ENCODE results near the gene CEP170B.
"Not testable (repeated sequence)": the region's sequence is repeated elsewhere in the genome, so short reads cannot be mapped to it uniquely, and the experiment has no call there.

Gene CEP170B

DNA sequence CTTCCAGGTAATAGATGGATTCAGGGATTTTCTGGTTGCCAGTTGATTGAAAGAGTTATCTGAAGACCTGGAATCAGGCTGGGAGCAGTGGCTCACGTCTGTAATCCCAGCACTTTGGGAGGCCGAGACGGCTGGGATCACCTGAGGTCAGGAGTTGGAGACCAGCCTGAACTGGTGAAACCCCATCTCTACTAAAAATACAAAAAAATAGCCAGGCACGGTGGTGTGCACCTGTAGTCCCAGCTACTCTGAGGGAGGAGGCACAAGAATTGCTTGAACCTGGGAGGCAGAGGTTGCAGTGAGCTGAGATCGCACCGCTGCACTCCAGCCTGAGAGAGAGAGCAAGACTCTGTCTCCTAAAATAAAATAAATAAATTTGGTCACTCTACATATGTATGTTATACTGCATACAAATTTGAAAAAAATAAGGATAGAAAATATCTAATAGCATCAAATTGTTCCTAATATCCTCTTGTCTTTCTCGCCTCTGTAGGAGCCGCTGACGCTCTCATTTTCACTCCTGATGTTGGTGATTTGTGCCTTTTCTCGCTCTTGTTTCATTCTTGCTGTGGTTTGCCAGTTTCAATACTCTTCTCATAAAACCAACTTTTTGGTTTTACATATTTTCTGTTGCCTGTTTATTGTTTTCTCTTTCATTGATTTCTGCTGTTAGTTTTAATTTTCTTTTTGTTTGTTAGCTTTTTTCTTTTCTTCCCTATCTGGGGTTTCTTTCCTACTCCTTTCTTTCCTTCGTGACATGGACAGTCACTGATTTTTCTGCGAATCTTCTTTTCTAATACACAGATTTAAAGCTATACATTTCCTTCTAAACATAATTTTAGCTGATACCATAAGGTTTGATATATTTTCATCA is 35.8 kb downstream of the CEP170B start:
- H3K9me3 ChIP-seq (replicated peaks; ENCODE audit: low read length): no peaks in the 10 kb centered on the region

GRCh38 chr14:104903990-104904389 is 38.9 kb downstream of the CEP170B start:
- H3K27me3 ChIP-seq (ENCODE audit: control insufficient read depth, insufficient read depth, low read length): peaks cover 29% of the 10 kb centered on the region
- H3K4me3 ChIP-seq (ENCODE audit: low read length): no peak overlapping the region
- H3K4me2 ChIP-seq (ENCODE audit: low read length): no peak overlapping the region
- no peak overlapping the region for H3K9ac ChIP-seq (ENCODE audit: low read depth, low read length)
- no peaks in the 10 kb centered on the region for H3K4me1 ChIP-seq (ENCODE audit: control insufficient read depth, insufficient read depth, low read length)
- H3K9me3 ChIP-seq (replicated peaks; ENCODE audit: low read length): peaks cover 2% of the 10 kb centered on the region
- no peaks in the 10 kb centered on the region for H3K36me3 ChIP-seq (ENCODE audit: insufficient read depth, low read length)

More for the DNA sequence above, 35.8 kb downstream of the CEP170B start:
- H3K36me3 ChIP-seq (ENCODE audit: insufficient read depth, low read length): no peaks in the 10 kb centered on the region
- no peak overlapping the region for H3K9ac ChIP-seq (ENCODE audit: low read depth, low read length)
- H3K4me2 ChIP-seq (ENCODE audit: low read length): no peak overlapping the region
- H3K4me3 ChIP-seq (ENCODE audit: low read length): no peak overlapping the region
- H3K27me3 ChIP-seq (ENCODE audit: control insufficient read depth, insufficient read depth, low read length): peaks cover 13% of the 10 kb centered on the region
- H3K4me1 ChIP-seq (ENCODE audit: control insufficient read depth, insufficient read depth, low read length): no peaks in the 10 kb centered on the region

DNA sequence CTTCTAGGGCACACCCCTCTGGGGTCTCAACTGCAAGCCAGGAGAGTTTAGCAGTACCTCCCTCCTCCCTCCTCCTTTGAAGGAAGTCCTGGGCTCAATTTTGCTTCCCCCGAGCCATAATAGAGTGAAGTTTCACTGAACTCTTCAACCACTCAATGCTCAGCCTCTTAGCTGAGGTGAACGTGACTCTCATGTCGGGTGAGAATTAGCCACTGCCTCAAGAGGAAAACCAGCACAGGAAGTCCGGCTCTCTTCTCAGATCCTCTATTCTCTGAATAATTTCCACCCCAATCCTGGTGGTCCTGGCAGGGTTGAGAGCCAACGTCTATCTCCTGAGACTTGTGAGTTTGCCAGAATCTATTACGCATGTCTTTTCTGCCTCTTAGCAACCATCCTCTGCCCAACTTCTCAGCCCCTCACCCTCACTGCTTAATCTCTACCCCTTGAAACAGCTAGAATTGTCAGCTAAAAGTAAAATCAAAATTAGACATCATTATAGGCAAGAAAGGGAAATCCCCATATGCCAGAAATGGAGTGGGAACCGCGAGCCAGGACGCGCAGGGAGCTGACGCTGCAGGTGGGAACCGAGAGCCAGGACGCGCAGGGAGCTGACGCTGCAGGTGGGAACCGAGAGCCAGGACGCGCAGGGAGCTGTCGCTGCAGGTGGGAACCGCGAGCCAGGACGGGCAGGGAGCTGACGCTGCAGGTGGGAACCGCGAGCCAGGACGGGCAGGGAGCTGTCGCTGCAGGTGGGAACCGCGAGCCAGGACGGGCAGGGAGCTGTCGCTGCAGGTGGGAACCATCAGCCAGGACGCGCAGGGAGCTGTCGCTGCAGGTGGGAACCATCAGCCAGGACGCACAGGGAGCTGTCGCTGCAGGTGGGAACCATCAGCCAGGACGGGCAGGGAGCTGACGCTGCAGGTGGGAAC is 39.8 kb downstream of the CEP170B start:
- H3K27me3 ChIP-seq (ENCODE audit: control insufficient read depth, insufficient read depth, low read length): peaks cover 28% of the 10 kb centered on the region
- not testable (repeated sequence) for H3K4me2 ChIP-seq (ENCODE audit: low read length); H3K9me3 ChIP-seq (replicated peaks; ENCODE audit: low read length); H3K36me3 ChIP-seq (ENCODE audit: insufficient read depth, low read length); H3K4me3 ChIP-seq (ENCODE audit: low read length); H3K9ac ChIP-seq (ENCODE audit: low read depth, low read length); H3K4me1 ChIP-seq (ENCODE audit: control insufficient read depth, insufficient read depth, low read length)

- not testable (repeated sequence) for H3K4me3 ChIP-seq (ENCODE audit: low read length); H3K4me1 ChIP-seq (ENCODE audit: control insufficient read depth, insufficient read depth, low read length); H3K9me3 ChIP-seq (replicated peaks; ENCODE audit: low read length); H3K36me3 ChIP-seq (ENCODE audit: insufficient read depth, low read length); H3K9ac ChIP-seq (ENCODE audit: low read depth, low read length); H3K4me2 ChIP-seq (ENCODE audit: low read length)
- H3K27me3 ChIP-seq (ENCODE audit: control insufficient read depth, insufficient read depth, low read length): peaks cover 23% of the 10 kb centered on the region
Observed at GRCh38 chr14:104905579-104905933, 40.5 kb downstream of the CEP170B start.

DNA sequence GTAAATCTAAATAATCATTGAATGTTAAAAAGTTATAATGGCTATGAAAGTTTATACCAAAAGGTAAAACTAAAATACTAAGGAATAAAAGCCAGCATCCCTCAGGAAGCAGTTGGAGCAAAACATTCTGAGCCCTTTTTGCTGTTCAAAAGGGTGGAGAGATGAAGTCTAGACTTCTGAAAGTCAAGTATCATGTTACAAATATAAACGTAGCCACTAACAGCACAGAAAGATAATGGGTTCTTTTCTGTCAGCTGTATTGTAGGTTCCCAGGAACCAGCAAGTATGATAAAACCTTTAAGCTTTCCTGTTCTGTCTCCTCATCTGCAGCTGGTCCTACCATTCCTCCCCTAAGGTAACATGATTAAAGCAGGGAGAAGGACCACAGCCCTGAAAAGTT is 43.2 kb downstream of the CEP170B start:
- Histone ChIP-seq H3K9ac (ENCODE audit: low read depth, low read length) (no peak overlapping the region), H3K9me3 (replicated peaks; ENCODE audit: low read length) (peaks cover 7% of the 10 kb centered on the region), H3K4me1 (ENCODE audit: control insufficient read depth, insufficient read depth, low read length) (no peaks in the 10 kb centered on the region), H3K4me3 (ENCODE audit: low read length) (no peak overlapping the region), H3K36me3 (ENCODE audit: insufficient read depth, low read length) (no peaks in the 10 kb centered on the region), H3K27me3 (ENCODE audit: control insufficient read depth, insufficient read depth, low read length) (peaks cover 23% of the 10 kb centered on the region), H3K4me2 (ENCODE audit: low read length) (no peak overlapping the region)

DNA sequence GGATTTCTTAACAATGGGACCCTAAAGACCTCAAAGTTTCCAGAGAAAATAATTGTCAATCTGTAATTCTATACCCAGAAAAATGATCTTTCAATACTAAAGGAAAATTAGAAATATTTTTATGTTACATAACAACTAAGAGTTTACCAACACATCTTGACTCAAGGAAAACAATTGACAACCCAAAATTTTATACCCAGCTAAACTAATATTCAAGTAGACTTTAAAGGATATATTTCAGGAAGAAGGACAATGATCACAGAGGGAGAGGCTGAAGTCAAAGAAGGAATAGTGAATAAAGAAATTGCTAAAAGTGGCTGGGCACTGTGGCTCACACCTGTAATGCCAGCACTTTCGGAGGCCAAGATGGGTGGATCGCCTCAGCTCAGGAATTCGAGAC is 47.0 kb downstream of the CEP170B start:
- no peak overlapping the region for H3K4me2 ChIP-seq (ENCODE audit: low read length)
- H3K4me1 ChIP-seq (ENCODE audit: control insufficient read depth, insufficient read depth, low read length): no peaks in the 10 kb centered on the region
- peaks cover 40% of the 10 kb centered on the region for H3K27me3 ChIP-seq (ENCODE audit: control insufficient read depth, insufficient read depth, low read length)
- H3K9ac ChIP-seq (ENCODE audit: low read depth, low read length): no peak overlapping the region
- no peaks in the 10 kb centered on the region for H3K36me3 ChIP-seq (ENCODE audit: insufficient read depth, low read length)
- H3K9me3 ChIP-seq (replicated peaks; ENCODE audit: low read length): peaks cover 7% of the 10 kb centered on the region
- H3K4me3 ChIP-seq (ENCODE audit: low read length): no peak overlapping the region

- Histone ChIP-seq H3K4me2 (ENCODE audit: low read length) (no peak overlapping the region), H3K4me3 (ENCODE audit: low read length) (no peak overlapping the region), H3K36me3 (ENCODE audit: insufficient read depth, low read length) (no peaks in the 10 kb centered on the region), H3K9ac (ENCODE audit: low read depth, low read length) (no peak overlapping the region), H3K9me3 (replicated peaks; ENCODE audit: low read length) (peaks cover 4% of the 10 kb centered on the region), H3K4me1 (ENCODE audit: control insufficient read depth, insufficient read depth, low read length) (no peaks in the 10 kb centered on the region), H3K27me3 (ENCODE audit: control insufficient read depth, insufficient read depth, low read length) (peaks cover 39% of the 10 kb centered on the region)
Observed at GRCh38 chr14:104913435-104913834, 48.4 kb downstream of the CEP170B start.

DNA sequence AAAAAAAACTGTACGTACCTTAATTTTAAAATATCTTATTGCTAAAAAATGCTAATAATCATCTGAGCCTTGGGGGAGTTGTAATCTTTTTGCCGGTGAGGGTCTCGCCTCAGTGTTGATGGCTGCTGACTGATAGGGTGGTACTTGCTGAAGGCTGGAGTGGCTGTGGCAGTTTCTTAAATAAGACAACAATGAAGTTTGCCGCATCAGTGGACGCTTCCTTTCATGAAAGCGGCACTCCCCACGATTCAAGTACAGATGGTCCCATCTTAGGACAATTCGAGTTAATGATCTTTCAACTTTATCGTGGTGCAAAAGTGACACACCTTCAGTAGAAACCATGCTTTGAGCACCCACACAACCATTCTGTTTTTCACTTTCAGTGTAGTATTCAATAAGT is 52.0 kb downstream of the CEP170B start:
- H3K4me2 ChIP-seq (ENCODE audit: low read length): no peak overlapping the region
- H3K27me3 ChIP-seq (ENCODE audit: control insufficient read depth, insufficient read depth, low read length): peaks cover 43% of the 10 kb centered on the region
- peaks cover 3% of the 10 kb centered on the region for H3K9me3 ChIP-seq (replicated peaks; ENCODE audit: low read length)
- no peaks in the 10 kb centered on the region for H3K36me3 ChIP-seq (ENCODE audit: insufficient read depth, low read length)
- H3K4me3 ChIP-seq (ENCODE audit: low read length): no peak overlapping the region
- H3K9ac ChIP-seq (ENCODE audit: low read depth, low read length): no peak overlapping the region
- H3K4me1 ChIP-seq (ENCODE audit: control insufficient read depth, insufficient read depth, low read length): no peaks in the 10 kb centered on the region

DNA sequence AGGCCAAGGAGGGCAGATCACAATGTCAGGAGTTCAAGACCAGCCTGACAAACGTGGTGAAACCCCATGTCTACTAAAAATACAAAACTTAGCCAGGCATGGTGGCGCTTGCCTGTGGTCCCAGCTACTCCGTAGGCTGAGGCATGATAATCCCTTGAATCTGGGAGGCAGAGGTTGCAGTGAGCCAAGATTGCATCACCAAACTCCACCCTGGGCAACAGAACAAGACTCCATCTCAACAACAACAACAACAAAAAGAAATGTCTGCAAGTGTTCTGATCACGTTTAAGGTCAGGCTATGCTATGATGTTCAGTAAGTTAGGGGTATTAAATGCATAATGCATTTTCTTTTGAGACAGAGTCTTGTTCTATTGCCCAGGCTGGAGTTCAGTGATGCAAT is 52.9 kb downstream of the CEP170B start:
- Histone ChIP-seq H3K4me3 (ENCODE audit: low read length) (no peak overlapping the region), H3K9ac (ENCODE audit: low read depth, low read length) (no peak overlapping the region), H3K4me1 (ENCODE audit: control insufficient read depth, insufficient read depth, low read length) (no peaks in the 10 kb centered on the region), H3K36me3 (ENCODE audit: insufficient read depth, low read length) (no peaks in the 10 kb centered on the region), H3K4me2 (ENCODE audit: low read length) (no peak overlapping the region), H3K9me3 (replicated peaks; ENCODE audit: low read length) (no peaks in the 10 kb centered on the region), H3K27me3 (ENCODE audit: control insufficient read depth, insufficient read depth, low read length) (peaks cover 43% of the 10 kb centered on the region)

GRCh38 chr14:104919152-104919992 is 54.3 kb downstream of the CEP170B start:
- not testable (repeated sequence) for H3K4me3 ChIP-seq (ENCODE audit: low read length); H3K36me3 ChIP-seq (ENCODE audit: insufficient read depth, low read length); H3K4me2 ChIP-seq (ENCODE audit: low read length)

DNA sequence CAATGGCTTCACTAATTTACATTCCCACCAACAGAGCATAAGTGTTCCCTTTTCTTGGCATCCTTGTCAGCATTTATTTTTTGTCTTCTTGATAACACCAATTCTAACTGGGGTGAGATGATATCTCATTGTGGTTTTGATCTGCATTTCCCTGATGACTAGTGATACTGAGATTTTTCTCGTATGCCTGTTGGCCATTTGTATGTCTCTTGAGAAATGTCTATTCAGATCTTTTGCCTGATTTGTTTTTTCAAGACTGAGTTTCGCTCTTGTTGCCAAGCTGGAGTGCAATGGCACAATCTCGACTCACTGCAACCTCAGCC is 54.9 kb downstream of the CEP170B start:
- Histone ChIP-seq H3K27me3 (ENCODE audit: control insufficient read depth, insufficient read depth, low read length) (peaks cover 29% of the 10 kb centered on the region), H3K9ac (ENCODE audit: low read depth, low read length) (no peak overlapping the region), H3K4me3 (ENCODE audit: low read length) (no peak overlapping the region), H3K4me2 (ENCODE audit: low read length) (no peak overlapping the region), H3K36me3 (ENCODE audit: insufficient read depth, low read length) (no peaks in the 10 kb centered on the region), H3K9me3 (replicated peaks; ENCODE audit: low read length) (no peaks in the 10 kb centered on the region), H3K4me1 (ENCODE audit: control insufficient read depth, insufficient read depth, low read length) (no peaks in the 10 kb centered on the region)

More at GRCh38 chr14:104919152-104919992, 54.3 kb downstream of the CEP170B start:
- H3K4me1 ChIP-seq (ENCODE audit: control insufficient read depth, insufficient read depth, low read length); H3K9me3 ChIP-seq (replicated peaks; ENCODE audit: low read length); H3K9ac ChIP-seq (ENCODE audit: low read depth, low read length): not testable (repeated sequence)
- peaks cover 35% of the 10 kb centered on the region for H3K27me3 ChIP-seq (ENCODE audit: control insufficient read depth, insufficient read depth, low read length)

All from skeletal muscle satellite cell (primary cell).